Astrocyte of the cerebellum (primary cell): ENCODE data around the gene KLF15.

Experiments
- DNase-seq: peaks from one replicate; pipeline ENCODE4 v3.0.0-alpha.2; 2011; ENCODE audit warnings: low read depth
- H3K4me3 ChIP-seq: 2 replicates; pipeline ENCODE4 v1.5.1; 2011; ENCODE audit warnings: mild to moderate bottlenecking, low read depth, low read length, moderate library complexity
- in situ Hi-C: cut with HindIII; loops from 2 replicates; pipeline ENCODE4 v1.10.0; 2017; ENCODE audit warnings: low sequenced_read_pairs
- TF ChIP-seq, protein P1 (sequence below): IDR thresholded peaks from 2 replicates; pipeline ENCODE4 v1.5.1; 2012; ENCODE audit warnings: low read length, low read depth, moderate library complexity, mild to moderate bottlenecking; ENCODE audit errors: missing control alignments

The KLF15 gene

GRCh38 chr3:126309165-126309564 lies 48.0 kb downstream of the KLF15 start:
- in situ Hi-C loops: no loop called here
- TF ChIP-seq, protein P1, sequence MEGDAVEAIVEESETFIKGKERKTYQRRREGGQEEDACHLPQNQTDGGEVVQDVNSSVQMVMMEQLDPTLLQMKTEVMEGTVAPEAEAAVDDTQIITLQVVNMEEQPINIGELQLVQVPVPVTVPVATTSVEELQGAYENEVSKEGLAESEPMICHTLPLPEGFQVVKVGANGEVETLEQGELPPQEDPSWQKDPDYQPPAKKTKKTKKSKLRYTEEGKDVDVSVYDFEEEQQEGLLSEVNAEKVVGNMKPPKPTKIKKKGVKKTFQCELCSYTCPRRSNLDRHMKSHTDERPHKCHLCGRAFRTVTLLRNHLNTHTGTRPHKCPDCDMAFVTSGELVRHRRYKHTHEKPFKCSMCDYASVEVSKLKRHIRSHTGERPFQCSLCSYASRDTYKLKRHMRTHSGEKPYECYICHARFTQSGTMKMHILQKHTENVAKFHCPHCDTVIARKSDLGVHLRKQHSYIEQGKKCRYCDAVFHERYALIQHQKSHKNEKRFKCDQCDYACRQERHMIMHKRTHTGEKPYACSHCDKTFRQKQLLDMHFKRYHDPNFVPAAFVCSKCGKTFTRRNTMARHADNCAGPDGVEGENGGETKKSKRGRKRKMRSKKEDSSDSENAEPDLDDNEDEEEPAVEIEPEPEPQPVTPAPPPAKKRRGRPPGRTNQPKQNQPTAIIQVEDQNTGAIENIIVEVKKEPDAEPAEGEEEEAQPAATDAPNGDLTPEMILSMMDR: no peak
- no peak overlapping the region for H3K4me3 ChIP-seq
- no peak for DNase-seq

DNA sequence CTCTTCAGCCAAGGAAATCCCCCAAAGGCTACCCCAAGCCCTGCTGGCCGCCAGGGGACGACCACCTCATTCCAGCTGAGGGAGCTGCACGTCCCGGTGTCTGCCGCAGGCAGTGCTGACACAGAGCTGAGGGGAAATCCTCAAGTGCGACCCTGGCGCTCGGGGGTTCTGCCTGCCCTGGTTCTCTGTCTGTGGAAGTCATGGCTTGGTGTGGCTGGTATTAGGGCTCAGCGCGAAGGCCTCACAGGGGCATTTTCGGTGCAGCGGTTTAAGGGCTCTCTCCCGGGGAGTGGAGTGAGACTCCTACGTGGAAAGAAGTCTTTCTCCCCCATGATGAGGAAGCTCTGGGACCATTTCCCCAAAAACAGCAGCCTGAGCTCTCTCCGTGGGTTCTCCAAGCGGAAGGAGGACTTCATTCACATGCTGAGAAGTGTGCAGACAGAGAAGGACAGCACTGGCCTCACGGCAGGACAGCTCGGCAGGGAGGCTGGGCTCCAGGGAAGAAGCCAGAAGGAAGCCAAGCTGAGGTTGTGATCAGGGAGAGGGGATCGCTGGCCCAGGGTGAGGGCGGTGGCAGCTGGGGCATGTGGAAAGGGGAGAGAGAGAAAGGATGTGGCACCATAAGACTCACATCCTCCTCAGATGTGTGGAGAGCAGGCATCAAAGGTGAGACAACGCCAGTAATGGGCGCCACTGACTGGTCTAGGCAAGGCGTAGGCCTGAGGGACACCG lies 48.6 kb downstream of the KLF15 start:
- DNase-seq: no peak
- in situ Hi-C loops: no loop called here
- TF ChIP-seq, protein P1: no peak
- H3K4me3 ChIP-seq: no peak overlapping the region

DNA sequence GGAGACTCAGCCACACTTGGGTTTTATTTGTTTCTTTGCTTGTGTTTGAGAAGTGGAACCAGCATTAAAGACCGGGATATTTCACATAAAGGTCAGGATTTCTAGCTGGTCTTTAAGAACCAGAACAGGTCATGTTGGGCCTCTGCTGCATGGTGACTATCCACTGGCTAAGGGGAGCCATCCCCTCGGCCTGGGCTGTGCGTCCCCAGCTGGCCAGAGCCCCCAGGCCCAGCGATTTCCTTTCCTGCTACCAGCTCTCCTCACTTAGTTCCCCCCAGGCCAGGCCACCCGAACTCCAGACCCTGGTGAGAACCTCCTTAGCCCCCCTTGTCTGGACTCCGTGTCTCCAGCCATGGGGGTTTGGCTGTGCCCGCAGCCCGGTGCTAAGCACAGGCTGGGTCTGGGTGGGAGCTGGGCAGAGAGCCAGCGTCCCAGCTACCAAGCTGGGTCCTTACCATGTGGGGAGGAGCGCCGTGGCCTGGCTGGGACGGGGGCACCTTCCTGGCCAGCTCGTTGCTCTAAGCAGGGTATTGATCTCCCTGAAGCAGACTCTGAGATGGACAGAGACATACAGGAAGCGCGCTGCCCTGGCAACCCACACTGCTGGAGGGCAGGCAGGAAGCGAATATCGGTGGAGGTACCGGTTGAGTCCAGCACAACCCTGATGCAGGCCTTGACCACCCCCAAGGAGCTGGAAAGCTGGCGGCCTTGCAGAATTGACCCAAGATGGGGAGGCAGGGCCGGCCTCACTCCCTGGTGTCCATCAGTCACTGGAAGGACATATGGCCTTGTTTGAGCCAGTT lies 49.4 kb downstream of the KLF15 start:
- in situ Hi-C loops: no loop called here
- H3K4me3 ChIP-seq: no peak overlapping the region
- no peak for DNase-seq
- TF ChIP-seq, protein P1: no peak

DNA sequence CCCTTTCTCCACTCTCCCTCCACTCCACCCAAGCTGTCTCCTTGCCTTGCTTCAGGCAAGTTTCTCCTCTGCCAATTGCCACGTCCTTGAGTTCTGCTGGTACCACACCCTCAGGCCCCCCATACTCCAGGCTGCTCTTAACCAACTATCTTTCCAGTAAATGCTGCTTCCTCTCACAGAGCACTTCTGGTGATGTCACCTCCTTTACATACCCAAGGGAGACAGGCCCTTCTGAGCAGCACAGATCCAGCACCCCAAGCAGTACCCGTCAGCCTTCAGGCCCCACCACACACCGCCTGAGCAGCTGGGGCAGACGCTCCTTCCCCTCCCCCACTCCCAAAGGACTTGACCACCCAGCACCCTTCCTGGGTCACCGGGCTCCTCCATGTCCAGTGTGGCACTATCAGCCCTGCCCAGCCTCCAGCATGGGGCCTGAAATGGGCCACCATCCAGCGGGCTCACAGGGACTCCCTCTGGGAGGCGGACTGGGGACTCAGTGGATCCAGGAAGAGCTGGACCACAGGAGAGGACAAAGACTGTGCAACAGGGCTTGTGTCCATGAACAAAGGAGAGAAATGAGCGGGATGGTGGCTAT lies 50.2 kb downstream of the KLF15 start:
- H3K4me3 ChIP-seq: no peak overlapping the region
- in situ Hi-C loops: no loop called here
- no peak for DNase-seq
- TF ChIP-seq, protein P1: no peak

DNA sequence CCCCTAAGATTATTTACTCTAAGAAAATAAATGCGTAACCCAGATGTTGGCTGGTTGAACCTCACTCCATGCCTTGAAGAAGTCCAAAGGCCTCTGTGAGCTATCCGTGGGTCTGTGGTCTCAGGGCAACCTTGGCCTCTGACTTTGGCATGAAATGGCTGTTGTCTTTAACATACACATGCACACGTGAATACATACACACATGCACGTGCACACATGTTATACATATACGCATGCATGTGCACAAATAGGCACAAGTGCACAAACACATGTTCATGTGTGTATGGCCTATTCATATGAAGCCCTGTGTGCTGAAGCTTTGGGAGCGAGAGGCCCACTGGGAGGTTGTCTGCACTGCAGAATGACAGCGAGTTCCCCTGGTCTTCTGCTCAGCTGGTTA lies 50.8 kb downstream of the KLF15 start:
- TF ChIP-seq, protein P1: no peak
- H3K4me3 ChIP-seq: no peak overlapping the region
- DNase-seq: no peak
- in situ Hi-C loops: no loop called here

DNA sequence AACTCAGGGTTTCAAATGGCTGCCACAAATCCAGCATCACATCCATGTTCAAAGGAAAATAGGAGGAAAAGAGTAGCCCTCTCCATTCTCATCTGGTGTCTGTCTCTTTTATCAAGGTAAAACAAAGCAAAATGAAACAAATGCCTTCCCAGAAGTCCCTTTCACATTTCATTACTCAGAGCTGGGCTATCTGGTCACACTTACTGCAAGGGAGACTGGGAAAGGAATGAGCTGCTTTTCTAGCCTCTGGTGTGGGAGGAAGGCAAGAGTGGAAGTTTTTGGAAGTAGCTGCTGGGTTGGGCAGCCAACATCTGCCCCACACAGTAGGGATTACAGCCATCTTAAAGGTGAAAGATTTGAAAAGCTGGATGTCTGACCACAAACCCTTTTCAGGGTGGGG lies 51.8 kb downstream of the KLF15 start:
- H3K4me3 ChIP-seq: no peak overlapping the region
- in situ Hi-C loops: no loop called here
- TF ChIP-seq, protein P1: no peak
- no peak for DNase-seq
